Amniotic epithelial cell (primary cell): ENCODE data around the gene AHSA1.
A peak's percentile ranks its signal among the peaks of the same experiment; 100 is the strongest.

ENCODE experiments used
- DNase-seq: peaks from one replicate; pipeline ENCODE4 v3.0.0-alpha.2; 2010; ENCODE audit warnings: low read depth

Gene AHSA1

GRCh38 chr14:77508876-77509275 is 51.0 kb downstream of the AHSA1 start:
- peak; percentile 23 for DNase-seq

GRCh38 chr14:77509366-77509765 is 51.5 kb downstream of the AHSA1 start:
- DNase-seq, result no peak

GRCh38 chr14:77511486-77512162 is 53.7 kb downstream of the AHSA1 start:
- DNase-seq, result peak; percentile 83

- peak; percentile 67 for DNase-seq
Observed at GRCh38 chr14:77516126-77516525, 58.2 kb downstream of the AHSA1 start.
